Right lobe of liver (tissue), 6 donors: Measurements from ENCODE around the gene OR5K3. TPM values are rescaled to one million over a fixed set of nuclear protein-coding genes. Genes with fewer than 3 reads are reported as not detected.

ENCODE experiments used
- ATAC-seq, 4 donors: fragments of 200-7000 bp; cut with Tn5 transposase; one replicate each; pipeline ENCODE4 v1.9.1; 2020; ENCODE audit warnings: mild to moderate bottlenecking in 4 of 4, moderate library complexity in 4 of 4
- DNase-seq, 3 donors: peaks; one replicate each; pipeline ENCODE4 v3.0.0-alpha.2; 2020
- H3K27ac ChIP-seq, 3 donors: fragments of 200-600 bp; one replicate each; pipeline ENCODE4 v1.8.0; 2022
- H3K27me3 ChIP-seq, 2 donors: fragments of 200-600 bp; one replicate each; pipeline ENCODE4 v1.8.0; 2022
- H3K36me3 ChIP-seq, 4 donors: fragments of 200-600 bp; sonication (generic) in 1 of 4; one replicate each; pipeline versions ENCODE4 v1.5.1 to v1.8.0; 2017 to 2022; ENCODE audit warnings: control low read depth in 1 of 4
- H3K4me1 ChIP-seq, 4 donors: fragments of 200-600 bp; sonication (generic) in 1 of 4; one replicate each; pipeline versions ENCODE4 v1.5.1 to v1.8.0; 2017 to 2022; ENCODE audit warnings: control low read depth in 1 of 4
- H3K4me3 ChIP-seq, 3 donors: fragments of 200-600 bp; one replicate each; pipeline ENCODE4 v1.8.0; 2022
- H3K9me3 ChIP-seq, 4 donors: fragments of 200-600 bp; sonication (generic) in 1 of 4; one replicate each; pipeline versions ENCODE4 v1.5.1 to v1.8.0; 2017 to 2022; ENCODE audit warnings: control low read depth in 1 of 4
- CTCF ChIP-seq, 4 donors: fragments of 200-600 bp in 3 of 4; fragments of 450-650 bp in 1 of 4; IDR thresholded peaks; one replicate each; pipeline versions ENCODE4 v1.5.1 to v1.8.0; 2016 to 2022; ENCODE audit warnings: antibody characterized with exemption in 4 of 4, mild to moderate bottlenecking in 2 of 4
- POLR2A ChIP-seq: fragments of 450-650 bp; IDR thresholded peaks from one replicate; pipeline ENCODE4 v1.6.1; 2017; ENCODE audit warnings: antibody characterized with exemption, mild to moderate bottlenecking
- WGBS: methylation state at CpG from one replicate; pipeline ENCODE4 v1.1.6; 2018; ENCODE audit warnings: low coverage, low lambda C conversion rate; ENCODE audit not compliant: insufficient coverage; ENCODE audit errors: missing lambda C conversion rate; 5-methylcytosine and 5-hydroxymethylcytosine counted together
- intact Hi-C, 2 donors: fragments of 100-400 bp; cut with DNase I; formaldehyde crosslinking; loops; one replicate each; pipeline versions ENCODE4 v1.11.2 to v1.14.1; 2022
- total RNA-seq, 6 experiments: library from RNA; depleted of rRNA in 2 of 6; stranded (reverse); fragments of >200 nt in 2 of 6; fragmentation: NEBNext Ultra II Directional in 3 of 6; extraction: Animal tissue kit (Norgen Biotek cat#: 25700) in 3 of 6; gene quantifications; one replicate each; pipeline versions ENCODE4 v1.1.0 to v1.2.4, GENCODE V29; 2016 to 2023
- donor health status: DM: no; HTN: yes; CAD: no.
- donor health status: DM: no; HTN: no; CAD: no.
- donor health status: DM: no; HTN: no; CAD: no.
- donor health status: DM: no; HTN: yes; CAD: no.
- donor health status: DM: no; HTN: yes; CAD: no.

The OR5K3 gene
- total RNA-seq, 6 experiments from 2014 or later = not detected

DNA sequence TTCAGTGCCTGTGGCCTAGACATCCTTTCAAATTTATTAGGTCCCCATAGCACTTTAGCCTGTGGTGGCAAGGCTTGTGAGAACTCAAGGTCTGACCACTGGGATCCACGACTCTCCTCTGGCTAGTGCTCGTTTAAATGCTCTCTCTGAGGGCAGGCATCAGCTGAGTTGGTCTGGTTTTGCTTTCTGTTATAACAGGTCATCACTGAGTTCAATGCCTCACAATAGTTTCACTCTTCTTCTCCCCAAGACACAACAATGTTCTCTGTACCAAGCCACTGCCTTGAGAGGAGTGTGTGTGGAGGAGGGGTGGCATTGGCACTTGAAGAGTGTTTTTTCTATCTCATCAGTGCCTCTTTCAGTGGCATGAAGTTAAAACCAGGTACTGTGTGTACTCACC, 29.2 kb upstream of the OR5K3 start:
- WGBS = 38% methylated on average over 2 of the region's 2 CpGs
- H3K27me3 ChIP-seq = no peaks in the 10 kb centered on the region
- H3K36me3 ChIP-seq = no peaks in the 10 kb centered on the region
- no peaks in the 10 kb centered on the region for H3K4me1 ChIP-seq
- TF ChIP-seq CTCF (IDR thresholded peaks at IDR 0.05) = no peak
- no peak for TF ChIP-seq POLR2A
- intact Hi-C loops = no loop called here
- no peak for DNase-seq
- H3K4me3 ChIP-seq = no peak overlapping the region
- H3K27ac ChIP-seq = no peak overlapping the region
- no peak for ATAC-seq
- no peaks in the 10 kb centered on the region for H3K9me3 ChIP-seq

GRCh38 chr3:98367464-98368246, 22.8 kb upstream of the OR5K3 start:
- no peak for DNase-seq
- 68% methylated on average over 3 of the region's 4 CpGs for WGBS
- H3K4me3 ChIP-seq = no peak overlapping the region
- no peak for ATAC-seq
- no peak overlapping the region for H3K27ac ChIP-seq
- H3K36me3 ChIP-seq = no peaks in the 10 kb centered on the region
- TF ChIP-seq CTCF (IDR thresholded peaks at IDR 0.05) = no peak
- TF ChIP-seq POLR2A = no peak
- no peaks in the 10 kb centered on the region for H3K27me3 ChIP-seq
- H3K9me3 ChIP-seq = no peaks in the 10 kb centered on the region
- intact Hi-C loops = no loop called here
- H3K4me1 ChIP-seq = no peaks in the 10 kb centered on the region

GRCh38 chr3:98371186-98371585, 19.3 kb upstream of the OR5K3 start:
- TF ChIP-seq CTCF (IDR thresholded peaks at IDR 0.05) (no peak), POLR2A (no peak)
- no peaks in the 10 kb centered on the region for H3K36me3 ChIP-seq
- no peaks in the 10 kb centered on the region for H3K9me3 ChIP-seq
- intact Hi-C loops = no loop called here
- DNase-seq = no peak
- no peaks in the 10 kb centered on the region for H3K27me3 ChIP-seq
- no peaks in the 10 kb centered on the region for H3K4me1 ChIP-seq
- no peak overlapping the region for H3K4me3 ChIP-seq
- no peak for ATAC-seq
- no peak overlapping the region for H3K27ac ChIP-seq

DNA sequence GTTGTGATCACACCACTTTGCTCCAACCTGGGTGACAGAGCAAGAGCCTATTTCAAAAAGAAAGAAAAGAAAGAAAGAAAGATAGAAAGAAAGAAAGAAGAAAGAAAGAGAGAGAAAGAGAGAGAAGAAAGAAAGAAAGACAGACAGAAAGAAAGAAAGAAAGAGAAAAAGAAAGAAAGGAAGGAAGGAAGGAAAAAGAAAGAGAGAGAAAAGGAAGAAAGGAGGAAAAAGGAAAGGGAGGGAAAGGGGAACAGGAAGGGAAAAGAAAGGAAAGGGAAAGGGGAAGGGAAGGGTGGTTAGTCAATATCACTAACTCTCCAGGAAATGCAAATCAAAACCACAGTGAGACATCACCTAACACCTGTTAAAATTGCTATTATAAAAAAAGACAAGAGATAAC, 18.6 kb upstream of the OR5K3 start:
- ATAC-seq (no peak), DNase-seq (no peak)
- Histone ChIP-seq H3K36me3 (no peaks in the 10 kb centered on the region), H3K27me3 (no peaks in the 10 kb centered on the region), H3K4me3 (no peak overlapping the region), H3K27ac (no peak overlapping the region), H3K9me3 (no peaks in the 10 kb centered on the region), H3K4me1 (no peaks in the 10 kb centered on the region)
- intact Hi-C loops = no loop called here
- TF ChIP-seq POLR2A (no peak), CTCF (IDR thresholded peaks at IDR 0.05) (no peak)

DNA sequence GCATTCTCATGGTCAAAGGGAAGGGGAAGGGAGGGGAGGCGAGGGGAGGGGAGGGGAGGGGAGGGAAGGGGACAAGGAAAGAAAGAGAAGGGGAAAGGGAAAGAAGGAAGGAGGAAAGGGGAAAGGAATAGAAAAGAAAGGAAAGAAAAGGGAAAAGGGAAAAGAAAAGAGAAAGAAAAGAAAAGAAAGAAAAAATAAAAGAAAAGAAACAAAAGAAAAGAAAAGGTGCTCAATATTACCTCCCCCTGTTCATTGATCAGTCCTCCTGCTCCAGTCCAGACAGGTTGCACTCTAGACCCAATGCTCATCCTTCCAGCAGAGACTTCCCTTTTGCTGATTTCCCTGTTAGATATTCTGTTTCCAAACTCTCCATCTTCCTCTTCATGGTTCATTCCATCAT, 18.0 kb upstream of the OR5K3 start:
- Histone ChIP-seq H3K4me3 (no peak overlapping the region), H3K27me3 (no peaks in the 10 kb centered on the region), H3K9me3 (no peaks in the 10 kb centered on the region), H3K4me1 (no peaks in the 10 kb centered on the region), H3K27ac (no peak overlapping the region), H3K36me3 (no peaks in the 10 kb centered on the region)
- WGBS = 0% methylated on average over 1 of the region's 1 CpG
- TF ChIP-seq CTCF (IDR thresholded peaks at IDR 0.05) = no peak
- no peak for TF ChIP-seq POLR2A
- ATAC-seq (no peak), DNase-seq (no peak)
- intact Hi-C loops = no loop called here
